Prostate gland (tissue), 2 donors: ENCODE results near the gene INPP5E. TPM values are rescaled to one million over a fixed set of nuclear protein-coding genes. Genes with fewer than 3 reads are reported as not detected.

Experiments
- DNase-seq: peaks from one replicate; pipeline ENCODE4 v3.0.0-alpha.2; 2019; ENCODE audit warnings: low spot score
- H3K27ac ChIP-seq, 2 donors: fragments of 200-600 bp; sonication (generic); 2 replicates each; pipeline ENCODE4 v1.5.1; 2017 to 2019
- H3K27me3 ChIP-seq: fragments of 200-600 bp; sonication (generic); replicated peaks from 2 replicates; pipeline ENCODE4 v1.5.1; 2019; ENCODE audit not compliant: insufficient read depth
- H3K36me3 ChIP-seq, 2 donors: fragments of 200-600 bp; sonication (generic); 1 replicate in 1 of 2; 2 replicates in 1 of 2; pipeline versions ENCODE4 v1.5.1 to v1.8.1; 2017 to 2019
- H3K4me1 ChIP-seq: fragments of 200-600 bp; sonication (generic); replicated peaks from 2 replicates; pipeline ENCODE4 v1.5.1; 2019
- H3K4me3 ChIP-seq, 2 donors: fragments of 200-600 bp; sonication (generic); 2 replicates each; pipeline ENCODE4 v1.5.1; 2017 to 2019
- H3K9me3 ChIP-seq: fragments of 200-600 bp; sonication (generic); 2 replicates; pipeline ENCODE4 v1.5.1; 2017
- POLR2A ChIP-seq: fragments of 450-650 bp; IDR thresholded peaks from one replicate; pipeline ENCODE4 v1.6.1; 2016; ENCODE audit warnings: antibody characterized with exemption, mild to moderate bottlenecking
- POLR2AphosphoS5 ChIP-seq: sonication (generic); formaldehyde crosslinking; IDR thresholded peaks from one replicate; pipeline ENCODE4 v1.6.1; 2017; ENCODE audit warnings: antibody characterized with exemption
- whole genome bisulfite sequencing: methylation state at CpG from one replicate; pipeline ENCODE4 v1.1.5; 2018; 5-methylcytosine and 5-hydroxymethylcytosine counted together
- intact Hi-C: fragments of 100-400 bp; cut with DNase I; formaldehyde crosslinking; loops from one replicate; pipeline ENCODE4 v1.14.2; 2022
- total RNA-seq, 2 donors: library from RNA; depleted of rRNA; stranded (reverse); fragments of >200 nt; gene quantifications; one replicate each; pipeline ENCODE4 v1.1.0, GENCODE V29; 2016
- TF ChIP-seq, protein P1 (sequence below), 4 experiments: fragments of 200-600 bp in 2 of 4; fragments of 450-650 bp in 2 of 4; sonication (generic) in 2 of 4; IDR thresholded peaks; 1 replicate in 3 of 4; 2 replicates in 1 of 4; pipeline ENCODE4 v1.5.1; 2016 to 2019; ENCODE audit warnings: antibody characterized with exemption in 4 of 4, mild to moderate bottlenecking in 2 of 4, moderate library complexity in 2 of 4

INPP5E gene
- total RNA-seq, 2 donors from 2014 or later = 10.7 to 22.7 TPM

DNA sequence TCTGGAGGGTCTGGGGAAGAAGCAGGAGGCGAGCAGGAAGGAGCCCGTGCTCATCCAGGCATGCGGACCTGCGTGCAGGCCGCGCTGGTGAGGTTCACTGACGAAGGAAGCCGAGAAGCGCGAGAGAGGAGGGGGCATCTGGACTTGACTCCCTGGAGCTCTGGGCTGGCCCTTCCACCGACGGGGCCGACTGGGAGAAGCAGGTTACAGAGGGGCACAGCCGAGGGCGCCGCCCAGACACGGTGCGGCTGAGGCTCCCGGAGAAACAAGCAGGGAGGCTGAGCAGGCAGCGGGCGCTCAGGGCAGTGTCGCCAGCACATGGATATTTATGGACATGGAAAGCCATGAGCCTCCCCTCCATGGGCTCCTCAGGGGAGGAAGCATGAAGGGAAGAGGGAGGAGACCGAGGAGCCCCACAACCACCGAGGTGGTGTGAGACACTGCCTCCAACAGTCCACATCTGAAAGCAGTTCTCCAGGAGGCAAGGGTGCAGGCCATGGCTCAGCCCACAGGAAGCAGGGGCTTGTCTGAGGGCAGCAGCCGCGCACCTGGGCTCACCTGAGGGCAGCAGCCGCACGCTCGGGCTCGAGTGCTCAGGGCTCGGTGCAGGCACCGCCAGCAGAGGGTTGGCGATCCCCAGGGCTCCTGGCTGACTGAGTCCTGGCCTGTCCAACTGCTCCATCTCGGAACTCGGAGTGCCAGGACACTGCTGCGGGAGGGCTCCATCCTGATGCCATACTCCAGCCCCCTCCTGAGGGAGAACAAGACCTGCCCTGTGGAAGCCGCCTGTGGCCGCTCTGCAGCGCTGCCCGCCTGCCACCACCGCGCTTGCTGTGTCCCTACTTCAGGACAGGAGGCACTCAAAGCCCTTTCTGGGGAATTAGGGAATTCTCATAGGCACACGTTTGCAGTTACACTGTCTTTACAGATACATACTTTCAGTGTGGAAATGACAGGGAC lies 15.7 kb upstream of the INPP5E start:
- TF ChIP-seq POLR2A (no peak), POLR2AphosphoS5 (no peak)
- TF ChIP-seq, protein P1, sequence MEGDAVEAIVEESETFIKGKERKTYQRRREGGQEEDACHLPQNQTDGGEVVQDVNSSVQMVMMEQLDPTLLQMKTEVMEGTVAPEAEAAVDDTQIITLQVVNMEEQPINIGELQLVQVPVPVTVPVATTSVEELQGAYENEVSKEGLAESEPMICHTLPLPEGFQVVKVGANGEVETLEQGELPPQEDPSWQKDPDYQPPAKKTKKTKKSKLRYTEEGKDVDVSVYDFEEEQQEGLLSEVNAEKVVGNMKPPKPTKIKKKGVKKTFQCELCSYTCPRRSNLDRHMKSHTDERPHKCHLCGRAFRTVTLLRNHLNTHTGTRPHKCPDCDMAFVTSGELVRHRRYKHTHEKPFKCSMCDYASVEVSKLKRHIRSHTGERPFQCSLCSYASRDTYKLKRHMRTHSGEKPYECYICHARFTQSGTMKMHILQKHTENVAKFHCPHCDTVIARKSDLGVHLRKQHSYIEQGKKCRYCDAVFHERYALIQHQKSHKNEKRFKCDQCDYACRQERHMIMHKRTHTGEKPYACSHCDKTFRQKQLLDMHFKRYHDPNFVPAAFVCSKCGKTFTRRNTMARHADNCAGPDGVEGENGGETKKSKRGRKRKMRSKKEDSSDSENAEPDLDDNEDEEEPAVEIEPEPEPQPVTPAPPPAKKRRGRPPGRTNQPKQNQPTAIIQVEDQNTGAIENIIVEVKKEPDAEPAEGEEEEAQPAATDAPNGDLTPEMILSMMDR (IDR thresholded peaks at IDR 0.05) = no peak
- no peak for DNase-seq
- H3K4me3 ChIP-seq = no peak overlapping the region
- no peak overlapping the region for H3K27ac ChIP-seq
- H3K9me3 ChIP-seq = no peaks in the 10 kb centered on the region
- H3K4me1 ChIP-seq = no peaks in the 10 kb centered on the region
- H3K27me3 ChIP-seq = no peaks in the 10 kb centered on the region
- H3K36me3 ChIP-seq = peaks cover 19 to 56% of the 10 kb centered on the region in 2 donors
- intact Hi-C loops = no loop called here
- WGBS = 89% methylated on average over 33 of the region's 43 CpGs

DNA sequence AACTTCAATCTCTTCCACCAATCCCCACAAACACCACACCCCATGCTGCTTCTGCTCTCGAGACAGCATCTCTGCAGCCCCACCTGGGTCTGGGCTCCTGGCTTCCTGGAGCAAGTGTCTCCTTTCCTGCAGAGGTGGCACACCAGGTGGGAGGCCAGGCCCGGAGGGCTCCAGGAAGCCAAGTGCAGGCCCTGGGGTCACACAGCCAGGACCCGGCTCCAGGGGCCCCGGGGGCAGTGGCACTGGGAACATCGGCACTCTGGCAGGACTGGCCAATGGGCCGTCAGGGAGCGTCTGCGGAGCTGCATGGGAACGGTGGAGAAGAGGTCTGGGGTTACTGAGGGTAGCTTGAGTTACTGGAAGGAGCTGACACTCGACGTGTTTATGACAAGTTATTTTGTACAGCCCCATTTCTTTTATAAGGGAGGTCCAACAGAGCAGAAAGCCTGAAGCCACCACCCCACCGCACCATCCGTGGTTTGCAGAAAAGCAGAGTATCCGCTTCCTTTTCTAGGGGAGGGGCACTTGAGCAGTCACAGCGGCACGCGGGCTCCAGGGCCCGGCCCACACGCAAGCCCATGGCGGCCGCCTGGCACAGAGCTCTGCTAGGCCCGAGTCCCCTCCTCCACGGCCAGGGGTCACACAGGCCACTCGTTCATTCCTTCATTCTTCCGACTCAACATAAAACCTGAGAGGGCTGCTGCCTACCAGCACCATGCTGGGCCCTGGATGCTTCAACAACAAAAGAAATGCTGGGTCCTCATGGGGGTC lies 14.6 kb upstream of the INPP5E start:
- Histone ChIP-seq H3K4me1 (no peaks in the 10 kb centered on the region), H3K9me3 (no peaks in the 10 kb centered on the region), H3K4me3 (no peak overlapping the region), H3K27me3 (no peaks in the 10 kb centered on the region), H3K36me3 (peaks cover 11 to 60% of the 10 kb centered on the region in 2 donors), H3K27ac (no peak overlapping the region)
- no peak for TF ChIP-seq POLR2AphosphoS5
- TF ChIP-seq, protein P1 (IDR thresholded peaks at IDR 0.05) = no peak
- TF ChIP-seq POLR2A = no peak
- intact Hi-C loops = no loop called here
- WGBS = 86% methylated on average over 25 of the region's 25 CpGs
- no peak for DNase-seq

DNA sequence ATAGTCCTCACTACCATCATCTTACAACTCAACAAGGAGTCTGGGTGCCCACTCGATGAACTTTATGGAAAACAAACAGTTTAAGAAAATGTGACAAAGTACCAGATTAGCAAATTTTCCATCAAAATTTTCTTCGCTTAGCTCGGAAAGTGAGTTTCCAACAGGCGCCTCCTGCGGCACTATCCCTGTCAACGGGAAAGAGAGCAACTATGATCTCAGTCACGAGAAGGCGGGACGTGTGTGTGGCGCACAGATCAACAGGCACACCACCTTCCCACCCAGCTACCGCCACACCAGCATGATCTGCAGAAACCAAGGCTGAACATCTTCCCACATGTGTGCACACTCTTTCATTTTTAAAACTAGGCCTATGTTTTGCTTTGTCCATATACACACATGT lies 13.7 kb upstream of the INPP5E start:
- Histone ChIP-seq H3K4me3 (no peak overlapping the region), H3K4me1 (no peaks in the 10 kb centered on the region), H3K9me3 (no peaks in the 10 kb centered on the region), H3K27ac (no peak overlapping the region), H3K36me3 (peaks cover 11 to 60% of the 10 kb centered on the region in 2 donors), H3K27me3 (no peaks in the 10 kb centered on the region)
- WGBS = 90% methylated on average over 11 of the region's 11 CpGs
- DNase-seq = no peak
- TF ChIP-seq POLR2AphosphoS5 (no peak), POLR2A (no peak)
- TF ChIP-seq, protein P1 (IDR thresholded peaks at IDR 0.05) = no peak
- intact Hi-C loops = no loop called here

DNA sequence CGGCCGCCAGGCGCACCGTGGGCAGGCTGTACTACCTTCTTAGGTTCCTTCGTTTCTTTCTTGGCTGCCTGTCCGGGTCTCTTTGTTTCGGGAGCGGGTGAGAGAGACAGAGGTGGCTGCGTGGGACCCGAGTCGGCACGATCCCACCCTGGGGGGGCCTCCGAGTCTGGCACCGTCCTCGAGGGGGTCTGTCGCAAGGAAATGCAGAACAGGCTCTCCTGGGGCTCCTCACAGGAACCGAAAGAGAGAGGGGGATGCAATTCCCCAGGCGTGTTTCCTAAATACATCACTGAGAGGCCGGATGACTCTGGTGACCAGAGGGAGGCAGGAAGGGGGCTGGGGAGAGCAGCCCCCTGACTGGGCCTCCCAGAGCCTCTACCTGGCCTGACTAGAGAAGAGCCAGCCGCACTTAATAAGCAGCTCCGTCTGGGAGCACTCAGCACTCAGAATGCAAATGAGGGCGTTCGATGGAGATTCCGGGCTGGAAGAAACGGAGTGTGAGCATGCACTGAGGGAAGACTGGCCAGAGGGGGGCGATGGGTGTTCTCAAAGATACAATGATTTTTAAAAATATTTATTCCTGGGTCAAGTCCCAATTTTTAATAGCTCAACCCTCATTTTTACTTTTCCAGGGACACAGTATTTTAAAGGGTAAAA lies 11.7 kb upstream of the INPP5E start:
- H3K36me3 ChIP-seq = peaks cover 18 to 51% of the 10 kb centered on the region in 2 donors
- no peak for DNase-seq
- H3K27me3 ChIP-seq = no peaks in the 10 kb centered on the region
- WGBS = 86% methylated on average over 24 of the region's 26 CpGs
- H3K4me1 ChIP-seq = no peaks in the 10 kb centered on the region
- H3K9me3 ChIP-seq = no peaks in the 10 kb centered on the region
- intact Hi-C loops = no loop called here
- H3K27ac ChIP-seq = no peak overlapping the region
- no peak overlapping the region for H3K4me3 ChIP-seq
- TF ChIP-seq POLR2A = no peak
- no peak for TF ChIP-seq POLR2AphosphoS5
- TF ChIP-seq, protein P1 (IDR thresholded peaks at IDR 0.05) = no peak
